Stimulated activated CD8-positive, alpha-beta memory T cell treated with anti-CD3 and anti-CD28 coated beads, Interleukin-12 subunit alpha, Interleukin-12 subunit beta, amount 100 ng/mL, for 4 hours (primary cell): ENCODE results near the gene EPB41L4A.
"Not testable (repeated sequence)": the region's sequence is repeated elsewhere in the genome, so short reads cannot be mapped to it uniquely, and the experiment has no call there.

ENCODE experiments used
- DNase-seq: peaks from one replicate; pipeline ENCODE4 v3.0.0-alpha.2; 2020; ENCODE audit warnings: low read depth

EPB41L4A gene, protein sequence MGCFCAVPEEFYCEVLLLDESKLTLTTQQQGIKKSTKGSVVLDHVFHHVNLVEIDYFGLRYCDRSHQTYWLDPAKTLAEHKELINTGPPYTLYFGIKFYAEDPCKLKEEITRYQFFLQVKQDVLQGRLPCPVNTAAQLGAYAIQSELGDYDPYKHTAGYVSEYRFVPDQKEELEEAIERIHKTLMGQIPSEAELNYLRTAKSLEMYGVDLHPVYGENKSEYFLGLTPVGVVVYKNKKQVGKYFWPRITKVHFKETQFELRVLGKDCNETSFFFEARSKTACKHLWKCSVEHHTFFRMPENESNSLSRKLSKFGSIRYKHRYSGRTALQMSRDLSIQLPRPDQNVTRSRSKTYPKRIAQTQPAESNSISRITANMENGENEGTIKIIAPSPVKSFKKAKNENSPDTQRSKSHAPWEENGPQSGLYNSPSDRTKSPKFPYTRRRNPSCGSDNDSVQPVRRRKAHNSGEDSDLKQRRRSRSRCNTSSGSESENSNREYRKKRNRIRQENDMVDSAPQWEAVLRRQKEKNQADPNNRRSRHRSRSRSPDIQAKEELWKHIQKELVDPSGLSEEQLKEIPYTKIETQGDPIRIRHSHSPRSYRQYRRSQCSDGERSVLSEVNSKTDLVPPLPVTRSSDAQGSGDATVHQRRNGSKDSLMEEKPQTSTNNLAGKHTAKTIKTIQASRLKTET

GRCh38 chr5:112419164-112419985, at the start of gene EPB41L4A:
EPB41L4A (minus strand) TSS chr5:112419277; CDS start chr5:112419039, 238 bp downstream.
- no peak for DNase-seq

GRCh38 chr5:112467485-112467884, 48.4 kb upstream of the EPB41L4A start:
- no peak for DNase-seq

DNA sequence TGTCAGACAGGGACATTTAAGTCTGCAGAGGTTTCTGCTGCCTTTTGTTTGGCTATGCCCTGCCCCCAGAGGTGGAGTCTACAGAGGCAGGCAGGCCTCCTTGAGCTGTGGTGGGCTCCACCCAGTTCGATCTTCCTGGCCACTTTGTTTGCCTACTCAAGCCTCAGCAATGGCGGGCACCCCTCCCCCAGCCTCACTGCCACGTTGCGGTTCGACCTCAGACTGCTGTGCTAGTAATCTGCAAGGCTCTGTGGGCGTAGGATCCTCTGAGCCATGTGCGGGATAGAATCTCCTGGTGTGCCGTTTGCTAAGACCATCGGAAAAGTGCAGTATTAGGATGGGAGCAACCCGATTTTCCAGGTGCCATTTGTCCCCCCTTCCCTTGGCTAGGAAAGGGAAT, 47.2 kb upstream of the EPB41L4A start:
- DNase-seq, result not testable (repeated sequence)

GRCh38 chr5:112447187-112447760, 28.2 kb upstream of the EPB41L4A start:
- DNase-seq, result not testable (repeated sequence)

DNA sequence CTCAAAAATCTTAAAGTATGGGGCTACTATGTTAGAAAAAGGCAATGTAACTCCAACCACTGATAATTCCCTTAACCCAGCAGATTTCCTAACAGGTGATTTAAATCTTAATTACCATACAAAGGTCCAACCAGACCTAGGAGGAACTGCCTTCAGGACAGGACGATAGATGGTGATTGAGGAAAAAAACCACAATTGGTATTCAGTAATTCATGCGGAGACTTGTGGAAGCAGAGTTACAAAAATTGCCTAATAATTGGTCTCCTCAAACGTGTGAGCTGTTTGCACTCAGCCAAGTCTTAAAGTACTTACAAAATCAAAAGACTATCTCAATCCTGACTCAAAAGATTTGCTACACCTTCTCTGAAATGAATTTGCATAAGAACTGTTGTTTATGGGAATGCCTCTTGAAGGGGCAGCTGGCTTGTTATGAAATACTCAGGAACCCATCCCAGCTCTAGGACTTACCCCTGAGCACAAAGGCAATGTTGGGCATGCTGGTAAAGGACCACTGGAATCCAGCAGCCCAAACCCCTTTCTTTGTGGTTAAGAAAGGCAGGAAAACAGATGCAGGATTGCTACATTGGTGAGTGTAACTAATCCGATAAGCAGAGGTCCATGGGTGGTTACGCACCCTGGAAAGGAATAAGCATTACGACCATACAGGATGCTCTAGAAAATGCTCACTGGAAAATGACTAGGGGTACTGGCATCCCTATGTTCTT, 26.7 kb upstream of the EPB41L4A start:
- DNase-seq, result no peak

DNA sequence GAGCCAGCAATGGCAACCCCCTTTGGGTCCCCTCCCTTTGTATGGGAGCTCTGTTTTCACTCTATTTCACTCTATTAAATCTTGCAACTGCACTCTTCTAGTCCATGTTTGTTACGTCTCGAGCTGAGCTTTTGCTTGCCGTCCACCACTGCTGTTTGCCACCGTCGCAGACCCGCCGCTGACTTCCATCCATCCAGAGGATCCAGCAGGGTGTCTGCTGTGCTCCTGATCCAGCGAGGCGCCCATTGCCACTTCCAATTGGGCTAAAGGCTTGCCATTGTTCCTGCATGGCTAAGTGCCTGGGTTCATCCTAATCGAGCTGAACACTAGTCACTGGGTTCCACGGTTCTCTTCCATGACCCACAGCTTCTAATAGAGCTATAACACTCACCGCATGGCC, 24.9 kb upstream of the EPB41L4A start:
- DNase-seq, result not testable (repeated sequence)

GRCh38 chr5:112440031-112440430, 21.0 kb upstream of the EPB41L4A start:
- no peak for DNase-seq

GRCh38 chr5:112436144-112436543, 17.1 kb upstream of the EPB41L4A start:
- no peak for DNase-seq

DNA sequence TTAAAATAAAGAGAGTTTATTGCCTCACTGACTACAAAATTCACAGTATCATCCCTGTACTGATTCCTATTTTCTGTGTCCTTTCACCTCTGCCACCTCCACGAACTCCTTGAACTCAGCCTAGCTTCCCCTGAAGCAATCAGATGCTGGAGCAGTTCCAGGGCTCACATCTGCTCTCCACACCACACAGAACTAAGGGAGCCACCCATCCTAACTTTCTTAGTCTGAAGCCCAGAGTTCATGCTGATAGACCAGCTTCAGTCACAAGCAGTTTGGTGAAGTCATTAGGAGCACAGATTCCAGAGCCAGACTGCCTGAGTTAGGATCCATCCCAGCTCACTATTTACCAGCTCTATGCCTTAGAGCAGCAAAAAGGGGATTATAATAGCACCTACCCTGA, 15.6 kb upstream of the EPB41L4A start:
- DNase-seq, result no peak

DNA sequence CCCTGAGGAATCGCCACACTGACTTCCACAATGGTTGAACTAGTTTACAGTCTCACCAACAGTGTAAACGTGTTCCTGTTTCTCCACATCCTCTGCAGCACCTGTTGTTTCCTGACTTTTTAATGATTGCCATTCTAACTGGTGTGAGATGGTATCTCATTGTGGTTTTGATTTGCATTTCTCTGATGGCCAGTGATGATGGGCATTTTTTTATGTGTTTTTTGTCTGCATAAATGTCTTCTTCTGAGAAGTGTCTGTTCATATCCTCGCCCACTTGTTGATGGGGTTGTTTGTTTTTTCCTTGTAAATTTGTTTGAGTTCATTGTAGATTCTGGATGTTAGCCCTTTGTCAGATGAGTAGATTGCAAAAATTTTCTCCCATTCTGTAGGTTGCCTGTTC, 7.1 kb upstream of the EPB41L4A start:
- not testable (repeated sequence) for DNase-seq

DNA sequence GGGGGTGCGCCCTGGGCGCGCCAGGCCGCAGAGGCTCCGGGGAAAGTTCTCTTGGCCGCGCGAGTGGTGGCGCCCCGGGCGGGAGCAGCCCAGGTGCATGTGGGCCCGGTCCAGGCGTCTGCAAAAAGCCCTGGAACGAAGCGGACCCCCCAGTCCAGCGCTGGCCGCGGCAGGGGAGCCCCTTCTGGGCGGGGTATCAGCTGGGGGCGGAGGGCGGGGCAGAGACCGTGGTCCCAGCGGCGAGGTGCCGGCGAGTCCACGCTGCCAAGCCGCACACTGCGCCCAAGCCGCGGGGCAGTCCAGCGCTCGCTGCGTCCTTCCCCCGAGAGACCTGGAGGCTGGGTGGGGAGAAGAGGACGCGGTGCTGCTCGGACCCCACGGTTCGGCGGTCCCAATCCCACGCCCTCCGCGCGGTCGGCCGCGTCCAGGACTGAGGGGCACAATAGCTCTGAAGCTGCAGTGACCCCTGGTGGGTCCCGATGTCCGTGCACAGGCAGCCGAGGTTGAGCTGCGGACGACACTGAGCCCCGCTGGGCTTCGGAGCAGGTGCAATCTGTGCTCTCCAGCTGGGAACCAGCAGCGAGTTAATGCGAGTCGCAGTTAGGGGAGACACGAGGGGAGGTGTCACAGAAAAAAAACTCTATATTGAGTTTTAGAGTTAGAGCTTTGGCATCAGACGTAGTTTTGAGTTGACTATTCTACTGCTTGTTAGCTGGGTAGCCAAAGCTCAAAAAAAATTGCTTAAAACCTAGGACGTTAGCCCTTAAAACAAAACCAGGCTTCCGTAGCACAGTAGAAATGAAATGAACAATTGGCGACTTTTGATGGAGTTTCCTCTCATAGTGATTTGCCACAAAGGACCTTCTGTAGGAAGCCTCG, 1.1 kb upstream of the EPB41L4A start:
- no peak for DNase-seq

GRCh38 chr5:112418659-112419163, 366 bp downstream of the EPB41L4A start:
- no peak for DNase-seq

GRCh38 chr5:112417931-112418658, 982 bp downstream of the EPB41L4A start:
- DNase-seq, result no peak

DNA sequence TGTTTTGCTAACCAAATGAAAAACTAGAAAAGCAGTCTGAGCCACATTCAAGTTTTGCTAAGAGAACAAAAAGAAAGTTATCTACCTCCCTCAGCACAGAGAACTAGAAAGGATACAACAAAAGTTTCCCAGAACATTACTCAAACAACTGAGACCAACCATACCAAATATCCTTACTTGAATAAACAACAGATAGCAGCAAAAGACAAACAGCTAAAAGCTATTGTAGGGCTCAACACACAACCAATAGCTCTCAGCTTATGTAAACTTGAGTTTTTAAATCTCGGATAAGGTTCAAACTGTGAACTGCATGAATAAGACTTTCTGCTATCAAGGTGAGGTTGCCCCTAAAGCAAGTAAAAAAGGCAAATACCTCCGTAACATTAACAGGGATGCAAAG, 3.5 kb downstream of the EPB41L4A start:
- no peak for DNase-seq

DNA sequence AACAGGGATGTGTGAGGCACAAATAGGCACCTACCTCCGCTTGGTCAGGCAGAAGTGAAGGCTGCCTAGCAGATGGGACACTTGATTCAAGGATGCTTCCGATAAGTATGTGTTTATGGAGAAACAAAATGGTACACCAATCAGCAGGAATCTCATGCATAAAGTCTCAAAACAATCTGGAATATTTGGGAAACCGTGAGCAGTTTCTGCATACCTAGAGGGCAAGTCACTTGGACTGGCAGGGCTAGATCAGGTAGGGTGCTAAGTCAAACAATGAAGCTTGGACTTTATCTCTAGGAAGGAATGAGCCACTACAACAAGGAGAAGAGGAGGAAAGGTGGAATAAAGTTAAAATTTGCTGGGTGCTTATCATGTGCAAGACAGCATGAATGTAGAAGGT, 5.5 kb downstream of the EPB41L4A start:
- no peak for DNase-seq

- DNase-seq, result no peak
Observed at GRCh38 chr5:112412346-112412745, 6.7 kb downstream of the EPB41L4A start.

GRCh38 chr5:112411903-112412302, 7.2 kb downstream of the EPB41L4A start:
- no peak for DNase-seq

DNA sequence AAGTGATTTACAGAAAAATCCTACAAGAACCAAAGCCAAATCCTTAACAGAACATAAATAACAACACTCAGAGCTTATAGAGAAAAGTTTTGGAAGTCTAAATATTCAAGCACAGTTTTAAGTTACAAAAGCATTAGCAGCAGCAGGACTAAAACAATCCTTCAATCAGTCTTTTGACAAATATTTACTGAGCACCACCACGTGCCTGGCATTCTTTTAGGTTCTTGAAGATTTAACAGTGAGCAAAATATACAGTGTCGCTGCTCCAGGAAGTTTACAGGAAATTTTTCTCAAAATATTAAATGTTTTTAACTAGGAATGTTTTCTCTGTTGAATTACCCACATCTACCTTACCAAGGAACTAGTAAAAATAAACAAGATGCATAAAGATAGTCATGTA, 11.4 kb downstream of the EPB41L4A start:
- DNase-seq, result no peak

- no peak for DNase-seq
Observed at GRCh38 chr5:112407240-112407639, 11.8 kb downstream of the EPB41L4A start.

GRCh38 chr5:112403069-112403468, 16.0 kb downstream of the EPB41L4A start:
- no peak for DNase-seq
